DMS153 treated with DMSO at 0.1 percent for 48 hours (cell line): ENCODE measurements around the gene FYB1.
"Not testable (repeated sequence)": the region's sequence is repeated elsewhere in the genome, so short reads cannot be mapped to it uniquely, and the experiment has no call there.

Experiments used
- DNase-seq: peaks from one replicate; lab custom pipeline; 2025; ENCODE audit not compliant: unreplicated experiment; lab: John Stamatoyannopoulos, UW

The FYB1 gene

GRCh38 chr5:39190311-39191102 is 28.9 kb downstream of the FYB1 start:
- no peak for DNase-seq

DNA sequence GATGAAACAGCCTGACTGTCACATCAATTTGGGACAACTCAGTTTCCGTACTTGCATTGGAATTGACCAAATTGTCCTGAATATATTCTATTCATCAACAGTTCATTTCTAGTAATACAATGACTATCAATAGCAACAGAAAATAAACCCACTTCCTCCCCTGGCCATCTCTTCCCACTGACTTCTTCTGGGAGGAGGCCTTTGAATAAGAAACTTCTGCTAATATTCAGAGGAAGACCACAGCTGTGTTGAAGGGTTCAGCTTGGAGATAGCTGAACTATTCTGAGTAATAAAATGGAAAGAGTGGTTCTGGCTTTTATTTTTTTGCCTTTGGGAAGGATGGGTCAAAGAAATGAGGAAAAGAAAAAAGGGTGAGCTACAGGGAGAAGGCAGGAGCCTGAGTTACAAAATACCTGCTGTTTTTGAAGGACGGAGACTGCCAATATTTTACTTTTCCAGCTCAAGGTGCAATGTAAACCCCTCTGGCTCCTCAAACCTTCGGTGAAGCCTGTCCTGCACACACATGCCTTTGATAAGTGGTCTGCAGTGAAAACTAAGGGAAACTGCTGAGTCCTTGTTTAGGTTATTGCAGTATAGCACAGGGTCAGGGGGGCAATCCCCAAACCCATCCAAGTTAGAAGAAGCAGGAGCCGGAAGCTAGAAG is 29.9 kb downstream of the FYB1 start:
- no peak for DNase-seq

DNA sequence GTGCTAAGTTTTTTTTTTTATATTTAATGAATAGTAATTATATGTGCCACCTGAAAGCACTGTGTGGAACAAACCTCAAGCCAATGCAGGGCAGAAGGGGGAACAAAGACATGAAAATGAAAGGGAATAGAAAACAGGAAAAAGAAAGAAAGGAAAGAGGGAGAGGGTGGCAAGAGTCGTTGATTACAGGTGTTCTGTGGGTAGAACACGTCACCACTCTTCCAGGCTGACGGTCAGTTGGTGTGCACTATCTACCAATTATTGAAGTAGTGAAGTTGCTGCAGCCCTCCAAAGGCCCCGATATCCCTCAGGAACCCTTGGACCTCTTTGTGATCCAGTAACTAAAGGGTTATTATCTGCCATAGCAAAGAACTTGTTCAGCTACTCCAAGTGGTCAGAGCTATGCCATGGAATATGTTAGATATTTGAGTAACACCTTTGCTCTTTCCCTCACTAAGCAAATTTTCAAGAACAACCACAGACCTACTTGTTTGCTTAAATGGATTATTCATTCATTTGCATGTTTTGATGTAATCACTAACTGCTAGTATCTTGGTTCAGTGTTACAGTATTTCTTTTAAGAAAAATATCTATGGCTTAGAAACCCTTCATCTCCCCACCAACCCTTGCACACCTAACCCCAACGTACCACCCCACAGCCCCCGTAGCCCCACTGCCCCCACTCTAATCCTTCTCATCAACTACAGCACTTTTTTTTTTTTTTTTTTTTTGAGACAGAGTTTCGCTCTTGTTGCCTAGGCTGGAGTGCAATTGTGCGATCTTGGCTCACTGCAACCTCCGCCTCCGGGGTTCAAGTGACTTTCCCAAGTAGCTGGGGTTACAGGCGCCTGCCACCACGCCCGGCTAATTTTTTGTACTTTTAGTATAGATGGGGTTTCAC is 31.3 kb downstream of the FYB1 start:
- no peak for DNase-seq

- no peak for DNase-seq
Observed at GRCh38 chr5:39186722-39187539, 32.4 kb downstream of the FYB1 start.

GRCh38 chr5:39186289-39186688 is 33.1 kb downstream of the FYB1 start:
- no peak for DNase-seq

GRCh38 chr5:39185761-39186160 is 33.6 kb downstream of the FYB1 start:
- DNase-seq = no peak

- DNase-seq = not testable (repeated sequence)
Observed at GRCh38 chr5:39179561-39179960, 39.8 kb downstream of the FYB1 start.

- DNase-seq = no peak
Observed at GRCh38 chr5:39178861-39179260, 40.5 kb downstream of the FYB1 start.

DNA sequence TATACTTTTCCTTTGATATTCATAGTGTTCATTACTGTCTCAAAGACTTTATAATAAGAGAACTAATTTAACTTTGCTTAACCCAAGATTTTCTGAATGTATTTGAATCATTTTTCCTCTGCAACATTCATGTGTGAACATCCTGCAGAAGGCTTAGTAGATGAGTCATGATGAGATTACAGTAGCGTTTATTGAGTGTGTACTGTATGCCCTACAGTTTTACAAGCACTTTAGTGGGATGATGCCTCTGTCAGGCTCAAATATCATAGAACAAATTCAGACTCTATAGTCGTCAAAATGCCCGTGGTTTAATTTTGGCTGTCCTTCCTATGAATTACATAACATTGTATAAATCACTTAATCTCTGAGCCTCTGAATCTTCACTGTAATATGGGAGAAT is 41.2 kb downstream of the FYB1 start:
- no peak for DNase-seq

GRCh38 chr5:39177631-39177964 is 41.8 kb downstream of the FYB1 start:
- no peak for DNase-seq

- DNase-seq = no peak
Observed at GRCh38 chr5:39176759-39177630, 42.4 kb downstream of the FYB1 start.

GRCh38 chr5:39175273-39175955 is 43.9 kb downstream of the FYB1 start:
- DNase-seq = no peak

- no peak for DNase-seq
Observed at GRCh38 chr5:39173069-39173468, 46.3 kb downstream of the FYB1 start.

DNA sequence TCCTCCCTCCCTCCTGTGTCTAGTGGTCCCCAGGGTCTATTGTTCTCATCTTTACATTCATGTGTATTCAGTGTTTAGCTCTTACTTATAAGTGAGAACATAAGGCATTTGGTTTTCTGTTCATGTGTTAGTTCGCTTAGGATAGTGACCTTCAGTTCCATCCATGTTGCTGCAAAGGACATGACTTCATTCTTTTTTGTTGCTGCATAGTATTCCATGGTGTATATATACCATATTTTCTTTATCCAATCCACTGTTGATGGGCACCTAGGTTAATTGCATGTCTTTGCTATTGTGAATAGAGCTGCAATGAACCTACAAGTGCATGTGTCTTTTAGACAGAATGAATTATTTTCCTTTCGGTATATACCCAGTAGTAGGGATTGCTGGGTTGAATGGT is 46.8 kb downstream of the FYB1 start:
- no peak for DNase-seq

DNA sequence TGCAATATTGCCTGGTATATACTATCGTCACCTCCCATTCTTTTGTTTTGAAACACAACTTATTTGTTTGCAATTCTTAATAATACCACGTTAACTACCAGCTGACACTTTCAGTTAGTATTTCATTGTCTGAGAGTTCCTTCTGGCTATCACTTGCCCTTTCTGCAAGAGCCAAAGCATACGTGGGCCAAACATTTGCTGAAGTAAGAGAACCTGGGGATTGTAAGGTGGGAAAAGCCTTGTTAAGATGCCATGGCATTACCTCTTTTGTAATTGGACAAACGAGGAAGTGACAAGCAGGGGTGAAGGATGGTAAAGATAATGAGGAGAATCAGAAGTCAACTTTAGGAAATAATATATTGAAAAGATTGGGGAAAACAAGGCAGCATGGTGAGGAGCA is 47.7 kb downstream of the FYB1 start:
- no peak for DNase-seq

DNA sequence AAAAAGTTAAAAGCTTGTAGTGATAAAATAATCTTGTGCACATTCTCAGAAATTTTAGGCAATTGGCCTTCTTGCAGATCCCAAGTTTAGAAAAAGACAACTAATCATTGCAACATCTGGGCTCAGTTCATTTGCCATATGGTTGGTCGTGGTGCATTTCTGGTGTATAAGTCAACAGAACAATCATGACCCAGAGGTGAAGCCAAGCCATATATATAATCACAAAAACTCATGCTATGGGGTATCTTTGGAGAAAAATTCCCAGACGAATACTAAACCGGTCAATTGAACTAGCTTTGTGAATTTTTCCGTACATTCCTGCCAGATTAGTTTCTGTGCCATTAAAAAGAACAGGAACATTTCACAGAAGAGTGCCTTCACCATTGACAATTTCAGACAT is 50.3 kb downstream of the FYB1 start:
- no peak for DNase-seq

DNA sequence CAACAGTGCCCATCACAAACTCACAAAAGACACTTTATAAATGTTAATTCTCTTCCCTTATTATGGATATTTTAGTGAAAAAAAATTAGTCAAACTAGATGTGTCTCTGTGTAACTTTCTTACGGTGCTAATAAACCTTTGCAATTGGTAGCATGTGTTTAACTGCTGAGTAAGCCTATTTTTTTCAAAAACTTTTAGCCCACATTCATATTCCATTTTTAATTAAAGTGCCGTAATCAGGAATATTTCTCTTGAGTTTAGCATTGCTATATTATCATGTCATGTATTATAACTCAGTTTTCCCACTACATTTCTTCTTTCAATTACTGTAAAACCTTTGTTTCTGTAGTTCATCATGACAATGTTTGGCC is 51.4 kb downstream of the FYB1 start:
- DNase-seq = no peak

DNA sequence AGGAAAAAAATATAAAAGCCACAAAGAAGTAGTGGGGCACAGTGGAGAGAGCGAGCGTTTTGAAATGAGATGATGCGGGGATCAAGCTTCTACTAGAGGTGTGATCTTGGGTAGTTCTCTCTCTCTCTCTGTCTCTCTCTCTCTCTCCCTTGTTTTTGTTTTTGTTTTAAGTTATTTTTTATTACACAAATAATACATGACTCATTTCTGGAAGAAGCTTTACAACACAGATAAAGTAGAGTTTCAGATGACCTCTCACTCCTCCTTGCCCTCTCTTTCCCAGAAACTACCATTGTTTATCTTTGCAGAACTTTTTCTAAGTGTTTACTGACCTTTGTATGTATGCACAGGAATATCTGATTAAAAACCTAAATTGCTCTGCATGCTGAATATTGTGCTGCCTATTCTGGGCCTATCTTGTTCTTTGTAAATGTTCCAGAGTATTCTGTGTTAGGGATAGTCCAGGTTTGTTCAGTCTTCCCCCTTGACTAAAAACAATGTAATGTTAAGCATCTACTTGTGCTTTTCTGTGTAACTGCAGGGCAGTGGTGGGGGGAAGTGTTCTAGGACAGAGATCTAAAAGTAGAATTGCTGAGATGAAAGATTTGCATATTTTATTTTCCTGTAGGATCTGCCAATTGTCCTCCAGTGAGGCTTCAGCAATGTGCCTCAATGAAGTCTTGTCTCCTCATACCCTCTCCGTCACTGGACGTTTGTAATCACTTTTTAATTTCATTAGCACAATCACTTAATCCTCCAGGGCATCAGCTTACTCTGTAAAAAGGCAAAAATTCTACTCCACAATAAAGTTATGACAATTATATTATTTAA is 52.0 kb downstream of the FYB1 start:
- DNase-seq = no peak
